ENCODE data around the gene REX1BD. TPM values are rescaled to one million over a fixed set of nuclear protein-coding genes. Genes with fewer than 3 reads are reported as not detected.

Gene REX1BD
- total RNA-seq, 1 donor from 2014 or later = 23.4 TPM

DNA sequence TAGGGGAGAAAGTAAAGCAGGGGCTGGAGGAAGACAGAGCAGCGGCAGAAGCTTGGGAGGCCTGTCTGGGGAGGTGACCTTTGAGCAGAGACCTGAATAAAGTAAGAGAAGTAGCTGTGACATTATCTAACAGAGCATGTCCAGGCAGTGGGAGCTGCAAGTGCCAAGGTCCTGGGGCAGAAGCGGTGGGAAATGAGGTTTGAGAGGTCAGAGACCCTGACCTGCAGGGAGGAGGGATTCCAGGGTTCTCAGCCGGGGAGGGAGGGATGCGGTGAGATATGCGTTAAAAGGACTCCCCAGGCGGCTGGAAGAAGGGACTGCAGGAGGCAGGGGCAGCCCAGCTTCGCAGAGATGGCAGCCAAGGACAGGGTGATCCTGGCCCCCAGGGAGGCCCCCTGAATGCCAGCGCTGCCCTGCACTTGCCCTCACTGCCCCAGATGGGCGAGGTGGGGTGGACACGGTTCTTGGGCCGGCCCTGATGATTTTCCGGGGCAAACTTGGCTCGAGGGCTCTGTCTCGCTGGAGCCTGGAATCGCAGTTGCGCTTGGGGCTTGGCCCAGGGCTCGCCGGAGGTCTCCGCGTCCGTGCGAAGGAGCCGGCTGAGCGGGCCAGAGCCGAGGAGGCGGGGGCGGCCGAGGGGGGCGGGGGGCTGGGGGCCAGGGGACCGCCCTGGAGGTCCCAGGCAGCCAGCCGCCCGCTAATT is 14.8 kb downstream of the REX1BD start:
- DNase-seq = no peak

GRCh38 chr19:18603958-18604819 is 15.6 kb downstream of the REX1BD start:
- DNase-seq = no peak

- no peak for DNase-seq
Measured at GRCh38 chr19:18604820-18605159, 16.2 kb downstream of the REX1BD start.

DNA sequence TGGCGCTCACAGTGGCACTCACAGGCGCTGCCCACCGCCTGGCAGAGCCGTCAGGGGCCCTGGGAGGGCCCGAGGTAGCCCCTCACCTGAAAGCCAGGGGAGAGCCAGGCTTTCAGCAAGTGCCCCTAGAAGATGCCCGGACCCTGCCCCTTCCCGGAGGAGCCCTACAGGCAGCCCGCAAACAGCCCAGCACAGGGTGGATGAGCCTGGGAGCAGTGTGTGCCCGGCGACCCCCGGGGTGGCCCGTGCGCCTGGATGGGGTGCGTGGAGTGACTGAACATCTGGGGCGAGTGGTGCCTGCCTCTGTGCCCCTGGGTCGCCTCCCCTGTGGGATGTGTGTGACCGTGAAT is 16.6 kb downstream of the REX1BD start:
- DNase-seq = no peak

DNA sequence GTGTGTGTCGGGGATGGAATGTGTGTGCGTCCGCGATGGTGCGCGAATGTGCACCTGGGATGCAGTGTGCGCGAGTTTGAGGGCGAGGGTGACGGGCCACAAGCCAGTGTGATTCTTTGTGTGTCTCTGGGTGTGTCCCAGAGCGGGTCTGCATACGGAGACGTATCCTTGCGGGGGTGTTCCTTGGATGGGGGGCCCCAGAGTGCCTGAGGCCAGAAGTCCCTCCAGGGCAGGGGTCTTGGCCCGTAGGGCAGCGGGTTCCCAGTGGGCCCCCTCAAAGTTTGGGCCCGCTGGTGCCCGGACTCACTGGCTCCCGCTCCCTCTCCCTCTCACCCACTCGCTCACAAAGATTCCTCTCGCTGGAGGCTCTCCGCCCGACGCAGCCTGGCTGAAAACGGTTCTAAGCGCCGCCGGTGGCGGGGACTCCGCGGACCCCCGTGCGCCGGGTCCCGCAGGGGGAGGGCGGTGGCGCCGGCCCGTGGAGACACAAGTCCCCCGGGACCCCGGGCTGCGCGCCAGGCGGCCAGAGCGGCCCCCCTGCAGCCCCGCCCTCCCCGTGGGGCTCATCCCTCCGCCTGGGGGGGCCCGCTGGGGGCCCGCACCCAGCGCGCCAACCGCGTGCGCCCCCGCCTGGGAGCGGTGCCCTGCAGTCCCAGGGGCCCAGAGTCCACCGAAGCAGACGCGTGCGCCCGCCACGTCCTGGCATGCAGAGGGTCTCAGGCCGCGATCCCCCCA is 17.1 kb downstream of the REX1BD start:
- no peak for DNase-seq

DNA sequence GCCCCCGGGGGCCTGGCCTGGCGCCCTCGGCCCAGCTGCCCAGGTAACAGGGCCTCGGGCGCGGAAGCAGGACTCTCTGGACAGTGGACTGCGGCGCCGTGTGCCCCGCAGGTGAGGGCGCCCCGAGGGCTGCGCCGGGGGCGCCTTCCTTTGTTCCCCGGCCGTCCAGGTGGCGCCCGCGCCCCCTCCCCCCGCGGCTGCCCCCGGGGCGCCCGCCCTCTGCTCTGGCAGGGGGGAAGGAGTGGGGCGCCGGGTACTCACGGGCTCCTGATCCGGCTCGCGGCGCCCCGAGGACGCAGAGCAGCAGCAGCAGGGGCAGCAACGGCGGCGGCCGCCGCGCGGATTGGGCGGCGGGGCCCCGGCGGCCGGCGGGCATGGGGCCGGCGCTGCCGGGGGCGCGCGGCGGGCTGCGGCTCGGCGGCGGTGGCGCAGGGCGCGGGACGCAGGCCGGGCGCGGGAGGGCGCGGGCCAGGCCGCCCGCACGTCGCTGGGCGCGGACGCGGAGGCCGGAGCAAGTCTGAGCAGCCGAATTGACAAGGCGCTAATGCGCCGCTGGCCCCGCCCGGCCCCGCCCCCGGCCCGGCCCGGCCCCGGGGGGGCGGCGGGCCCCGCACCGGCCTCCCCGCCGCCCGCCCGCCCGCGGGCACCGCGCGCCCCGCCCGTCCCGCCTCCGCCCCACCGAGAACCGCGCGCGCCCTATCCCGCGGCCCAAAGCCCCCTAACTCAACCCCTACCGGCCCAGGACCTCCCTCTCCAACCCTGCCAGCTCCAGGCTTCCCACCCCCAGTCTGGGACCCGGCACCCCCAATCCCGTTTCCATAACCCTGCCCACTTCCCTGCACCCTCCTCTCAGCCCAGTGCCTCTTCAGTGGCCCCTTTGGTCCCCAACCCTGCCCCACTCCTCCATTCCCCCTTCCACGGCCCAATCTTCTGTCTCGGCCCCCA is 18.0 kb downstream of the REX1BD start, which contains the start of gene CRLF1:
TSS of gene CRLF1 (minus strand) at position 519 of the 945 bp plus-strand sequence. CDS start at position 376, 143 bp downstream.
- no peak for DNase-seq

DNA sequence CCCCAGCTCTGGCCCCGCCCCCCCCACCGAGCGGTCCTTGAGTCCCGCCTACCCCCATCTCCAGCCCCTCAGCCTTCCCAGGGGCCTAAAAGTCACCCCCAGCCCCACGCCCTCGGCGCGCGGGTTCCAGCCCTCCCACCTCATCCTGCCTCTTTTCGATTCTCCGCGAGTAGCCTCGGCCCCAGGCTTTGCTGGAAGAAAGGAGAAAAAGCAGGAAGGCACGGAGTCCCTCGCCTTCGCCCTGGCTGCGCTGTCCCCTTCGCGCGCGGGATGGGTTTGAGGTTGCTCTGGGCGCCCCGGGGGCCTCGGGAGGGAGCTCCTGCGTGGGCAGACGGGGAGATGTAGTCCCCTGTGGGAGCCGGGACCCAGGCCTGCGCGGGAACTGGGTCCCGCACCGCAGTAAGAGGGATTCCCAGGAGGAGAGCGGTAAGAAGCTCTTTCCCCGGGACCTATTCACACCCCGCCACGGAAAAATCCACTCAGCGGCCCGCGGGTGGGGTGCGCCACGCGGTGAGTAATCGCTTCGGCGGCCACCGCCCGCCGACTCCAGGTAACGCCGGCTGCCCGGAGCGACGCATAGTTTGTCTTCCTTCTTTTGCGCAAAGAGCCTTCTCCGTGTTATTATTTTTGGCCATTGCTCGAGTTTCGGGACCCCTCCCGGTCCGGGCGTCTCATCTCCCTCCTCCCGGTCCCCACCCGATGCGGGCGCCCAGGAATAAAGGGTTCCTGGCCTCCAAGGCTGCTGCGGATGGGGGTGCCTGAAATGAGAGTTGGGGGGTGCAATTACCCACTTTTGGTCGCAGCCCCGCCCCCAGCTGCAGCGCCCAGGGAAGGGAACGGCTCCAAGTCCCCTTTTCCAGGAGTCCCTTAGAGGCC is 18.9 kb downstream of the REX1BD start:
- DNase-seq = no peak

- DNase-seq = no peak
Measured at GRCh38 chr19:18608102-18608804, 19.7 kb downstream of the REX1BD start.

DNA sequence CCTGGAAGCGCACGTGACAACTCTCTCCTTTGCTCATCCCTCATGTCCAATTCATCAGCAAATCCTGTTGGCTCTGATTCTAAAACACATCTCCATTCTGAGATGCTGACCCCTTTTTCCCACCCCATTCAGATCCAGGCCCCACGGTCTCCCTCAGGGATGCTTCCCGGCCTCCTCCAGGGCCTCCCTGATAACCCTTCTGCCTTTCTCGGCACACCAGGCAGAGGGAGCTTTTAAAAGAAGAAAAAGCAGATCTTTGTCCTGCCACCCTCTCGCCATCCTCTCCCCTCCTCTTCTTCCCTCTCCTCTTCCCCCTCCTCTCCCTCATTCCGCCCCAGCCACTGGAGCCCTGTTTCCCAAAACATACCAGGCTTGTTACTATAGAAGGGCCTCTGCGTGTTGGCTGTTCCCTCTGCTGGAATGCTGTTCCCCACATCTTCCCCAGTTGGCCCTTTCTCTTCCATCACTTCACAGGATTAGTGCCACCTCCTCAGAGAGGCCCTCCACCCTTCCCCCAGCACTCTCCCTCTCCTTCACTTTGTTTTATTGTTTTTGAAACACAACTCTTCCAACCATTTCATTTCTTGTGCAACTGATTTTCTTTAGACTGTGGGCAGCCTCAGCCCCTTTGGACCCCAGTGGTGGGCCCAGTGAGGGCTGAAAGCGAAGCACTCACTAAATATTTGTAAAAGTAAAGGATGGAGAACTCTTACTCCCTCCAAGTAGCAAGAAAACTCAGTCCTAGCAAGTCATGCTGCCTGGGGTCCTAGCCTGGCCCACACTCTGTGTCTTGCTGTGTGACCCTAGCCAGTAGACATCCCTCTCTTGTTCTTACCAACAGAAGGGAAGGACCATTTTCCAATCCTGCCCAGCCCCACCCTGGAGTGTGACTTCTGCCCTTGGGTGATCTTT is 20.5 kb downstream of the REX1BD start:
- no peak for DNase-seq

DNA sequence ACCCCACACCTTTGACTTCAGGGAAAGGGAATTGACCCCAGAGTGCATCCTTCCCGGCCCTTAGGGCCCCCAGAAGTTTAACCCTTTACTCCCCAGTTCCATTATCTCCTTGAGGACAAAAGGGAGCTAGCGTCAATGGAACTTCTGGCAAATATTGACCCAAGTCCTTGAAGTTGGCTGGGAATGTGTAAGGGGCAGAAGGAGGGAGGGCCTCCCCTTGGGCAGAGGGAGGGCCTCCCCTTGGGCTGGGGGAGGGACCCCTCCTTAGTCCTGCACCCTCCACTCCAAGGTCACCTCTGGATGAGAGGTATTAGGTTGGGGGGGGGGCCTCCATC is 21.1 kb downstream of the REX1BD start:
- DNase-seq = no peak

GRCh38 chr19:18610245-18610555 is 21.6 kb downstream of the REX1BD start:
- no peak for DNase-seq

DNA sequence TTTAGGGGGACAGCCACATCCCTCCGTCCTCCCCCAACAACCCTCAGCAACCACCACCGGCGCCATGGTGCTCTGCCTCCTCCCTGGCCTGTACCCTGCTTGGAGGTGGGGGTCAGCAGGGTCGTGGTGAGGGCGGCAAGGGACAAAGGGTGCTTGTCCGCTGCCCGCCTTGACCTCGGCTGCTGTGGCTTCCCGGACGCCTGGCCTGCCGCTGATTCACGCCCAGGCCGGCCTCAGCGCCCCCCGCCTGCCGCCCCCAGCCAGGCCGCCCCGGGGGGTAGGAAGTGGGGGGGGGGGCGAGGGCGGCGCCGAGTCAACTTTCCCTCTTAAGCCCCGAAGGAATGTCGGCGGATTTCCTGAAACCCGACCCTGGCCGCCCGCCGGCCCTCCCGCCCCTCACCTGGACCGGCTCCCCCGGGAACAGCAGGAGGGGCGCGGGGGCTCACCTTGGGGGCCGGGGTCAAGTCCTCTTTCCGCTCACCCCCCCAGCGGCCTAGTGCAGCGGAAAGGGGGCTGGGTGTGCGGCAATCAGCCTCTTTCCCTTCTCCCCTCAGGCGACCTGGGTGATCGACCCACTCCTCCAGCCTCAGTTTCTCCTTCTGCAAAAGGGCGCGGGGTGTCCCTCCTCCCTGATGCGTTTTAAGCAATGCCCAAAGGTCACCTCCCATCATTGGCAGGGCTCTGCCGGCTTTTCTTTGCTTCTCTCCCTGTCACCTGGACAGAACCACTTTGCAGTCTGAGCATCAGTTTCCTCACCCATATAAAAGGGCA is 22.1 kb downstream of the REX1BD start:
- no peak for DNase-seq

GRCh38 chr19:18611327-18612050 is 22.9 kb downstream of the REX1BD start:
- DNase-seq = no peak

- DNase-seq = no peak
Measured at GRCh38 chr19:18612051-18612771, 23.6 kb downstream of the REX1BD start.

- no peak for DNase-seq
Measured at GRCh38 chr19:18612772-18613588, 24.4 kb downstream of the REX1BD start, which contains the start of gene TMEM59L. TMEM59L (plus strand) TSS chr19:18612870; CDS start chr19:18612959, 89 bp downstream.

- DNase-seq = no peak
Measured at GRCh38 chr19:18613589-18614234, 25.1 kb downstream of the REX1BD start.

Measured in skin of body (tissue), 2 donors.